HG02588 (cell line): ENCODE results near the gene MYL5.
"Not testable (repeated sequence)": the region's sequence is repeated elsewhere in the genome, so short reads cannot be mapped to it uniquely, and the experiment has no call there.

ENCODE experiments used
- ATAC-seq: cut with Tn5 transposase; IDR thresholded peaks from one replicate; pipeline ENCODE4 v1.9.1; 2021; ENCODE audit warnings: mild to moderate bottlenecking, moderate library complexity; ENCODE audit not compliant: unreplicated experiment

Gene MYL5

DNA sequence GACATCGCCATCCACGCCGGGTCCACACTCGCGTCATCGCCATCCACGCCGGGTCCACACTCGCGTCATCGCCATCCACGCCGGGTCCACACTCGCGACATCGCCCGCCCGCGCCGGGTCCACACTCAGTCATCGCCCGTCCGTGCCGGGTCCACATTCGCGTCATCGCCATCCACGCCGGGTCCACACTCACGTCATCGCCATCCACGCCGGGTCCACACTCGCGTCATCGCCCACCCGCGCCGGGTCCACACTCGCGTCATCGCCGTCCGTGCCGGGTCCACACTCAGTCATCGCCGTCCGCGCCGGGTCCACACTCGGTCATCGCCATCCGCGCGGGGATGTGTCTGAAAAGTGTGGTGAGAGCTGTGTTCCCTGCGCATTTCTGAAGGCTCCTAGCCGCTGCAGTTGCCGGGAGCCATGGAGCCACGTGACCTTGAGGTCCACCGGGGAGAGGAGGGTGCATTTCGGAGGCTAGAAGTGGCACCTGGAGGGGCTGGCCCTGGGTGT, 48.6 kb downstream of the MYL5 start:
- no peak for ATAC-seq

DNA sequence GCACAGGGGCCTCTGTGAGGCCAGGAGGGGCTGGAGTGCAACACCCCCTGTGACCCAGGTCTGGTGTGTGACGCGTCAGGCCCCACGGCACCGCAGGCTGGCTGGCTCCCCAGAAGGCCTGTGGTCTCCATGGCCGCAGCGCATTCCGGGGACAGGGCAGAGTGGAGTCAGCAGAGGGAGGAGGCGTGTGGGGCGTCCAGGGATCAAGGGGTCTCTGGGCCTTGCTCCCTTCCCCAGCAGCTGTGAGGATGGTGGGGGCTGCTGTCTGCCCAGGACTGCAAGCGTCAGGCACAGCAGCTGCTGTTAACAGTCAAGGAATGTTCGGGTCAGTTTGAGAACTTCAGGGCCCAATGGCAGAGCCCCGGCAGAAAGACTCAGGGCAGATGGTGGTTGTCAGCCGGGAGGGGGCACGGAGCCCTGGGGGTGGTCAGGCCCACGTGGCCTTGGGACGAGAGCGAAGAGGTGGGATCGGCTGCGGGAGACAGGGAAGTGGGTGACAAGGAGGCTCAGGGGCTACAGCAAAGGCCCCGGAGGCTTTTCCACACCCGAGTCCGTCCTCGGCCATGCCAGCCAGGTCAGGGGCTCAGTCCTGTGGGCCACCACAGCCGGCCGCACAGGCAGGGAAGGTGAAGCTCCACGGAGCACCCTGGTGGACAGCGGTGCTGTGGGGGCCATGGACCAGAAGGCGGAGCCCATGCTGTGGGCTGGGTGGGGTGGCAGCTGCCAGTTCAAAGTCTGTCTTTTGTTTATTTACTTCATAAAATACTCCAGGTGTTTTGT, 49.6 kb downstream of the MYL5 start:
- ATAC-seq, result no peak

DNA sequence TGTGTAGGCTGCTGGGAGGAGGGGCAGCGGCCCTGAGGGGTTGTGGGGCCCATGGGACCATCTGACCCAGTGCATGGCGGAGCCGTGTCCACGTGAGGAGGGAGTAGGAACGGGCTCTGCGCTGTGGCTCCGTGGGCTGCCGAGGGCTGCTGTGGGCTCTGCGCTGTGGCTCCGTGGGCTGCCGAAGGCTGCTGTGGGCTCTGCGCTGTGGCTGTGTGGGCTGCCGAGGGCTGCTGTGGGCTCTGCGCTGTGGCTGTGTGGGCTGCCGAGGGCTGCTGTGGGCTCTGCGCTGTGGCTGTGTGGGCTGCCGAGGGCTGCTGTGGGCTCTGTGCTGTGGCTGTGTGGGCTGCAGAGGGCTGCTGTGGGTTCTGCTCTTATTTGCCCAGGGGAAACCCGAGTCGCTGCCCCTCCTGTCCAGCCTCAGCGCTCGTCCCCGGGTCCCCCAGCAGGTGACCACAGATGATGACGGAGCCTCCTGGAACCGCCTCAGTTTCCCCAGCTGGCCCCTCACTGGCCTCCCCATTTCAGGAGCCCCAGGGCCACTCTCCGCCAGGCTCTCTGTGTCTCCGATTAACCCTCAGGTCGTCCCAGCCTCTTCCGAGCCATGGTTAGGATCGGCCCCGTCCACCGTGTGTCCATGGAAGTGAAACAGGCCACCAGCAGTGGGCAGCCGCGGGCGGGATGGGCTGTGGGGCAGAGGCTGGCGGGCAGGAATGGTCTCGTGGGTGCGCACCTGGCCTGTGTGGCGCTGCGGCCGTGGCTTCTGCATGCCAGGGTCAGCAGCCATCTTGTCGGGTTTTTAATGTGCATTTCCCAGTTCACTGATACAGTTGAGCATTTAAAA, 51.3 kb downstream of the MYL5 start:
- ATAC-seq, result no peak

GRCh38 chr4:726235-726787, 52.0 kb downstream of the MYL5 start:
- no peak for ATAC-seq

- no peak for ATAC-seq
Measured at GRCh38 chr4:726838-727237, 52.5 kb downstream of the MYL5 start.

DNA sequence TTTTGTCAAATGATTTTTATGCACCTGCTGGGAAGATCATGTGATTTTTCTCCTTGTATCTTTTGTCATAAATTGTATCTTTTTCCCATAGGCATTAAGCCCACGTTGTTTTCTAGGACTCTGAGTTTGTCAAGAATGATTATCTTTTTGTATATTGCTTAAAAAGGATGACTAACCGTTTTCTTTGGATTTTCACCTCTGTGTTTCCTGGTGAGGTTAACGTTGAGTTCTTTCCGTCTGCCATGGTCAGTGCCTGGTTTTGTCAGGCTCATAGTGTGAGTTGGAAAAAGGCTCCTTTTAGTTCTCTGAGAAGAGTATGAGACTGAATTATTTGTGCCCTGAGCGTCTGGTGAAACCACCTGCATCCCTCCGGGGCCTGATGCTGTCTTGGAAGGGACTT, 53.2 kb downstream of the MYL5 start:
- no peak for ATAC-seq

- ATAC-seq, result no peak
Measured at GRCh38 chr4:729336-730315, 55.3 kb downstream of the MYL5 start.

DNA sequence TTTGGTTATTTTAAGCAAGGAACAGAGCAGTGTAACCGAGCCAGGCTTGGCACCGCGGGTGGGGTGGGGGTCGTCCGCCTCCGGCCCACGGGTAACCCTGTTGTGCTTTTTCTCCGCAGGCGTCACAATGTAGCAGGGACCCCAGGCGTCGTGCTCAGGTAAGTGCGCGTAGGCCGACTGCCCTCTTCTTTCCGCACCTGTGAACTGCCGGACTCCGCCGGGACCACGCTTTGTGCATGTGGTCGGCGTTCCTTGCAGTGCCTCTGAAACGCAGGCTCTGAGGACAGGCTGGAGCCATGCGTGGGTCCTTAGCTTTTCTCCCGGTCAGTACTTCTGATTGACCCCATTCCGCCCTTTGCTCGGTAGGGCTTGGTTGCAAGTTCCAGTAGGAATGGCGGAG, 56.2 kb downstream of the MYL5 start:
- no peak for ATAC-seq

GRCh38 chr4:730946-731904, 56.9 kb downstream of the MYL5 start:
- not testable (repeated sequence) for ATAC-seq
